GM23338 (cell line): ENCODE measurements around the gene NRCAM.

ENCODE experiments used
- CREB1 ChIP-seq: fragments of 250-450 bp; sonication (Bioruptor Pico); IDR thresholded peaks from 2 replicates; pipeline ENCODE4 v1.5.0; 2020; ENCODE audit warnings: low read depth, mild to moderate bottlenecking, moderate library complexity
- EZH2 ChIP-seq: fragments of 200-600 bp; sonication (generic); IDR thresholded peaks from one replicate; pipeline ENCODE4 v1.8.0; 2017; ENCODE audit warnings: antibody characterized with exemption, mild to moderate bottlenecking, low read depth; ENCODE audit not compliant: unreplicated experiment
- EZH2phosphoT487 ChIP-seq: fragments of 200-600 bp; sonication (generic); IDR thresholded peaks from one replicate; pipeline ENCODE4 v1.8.1; 2018; ENCODE audit warnings: antibody characterized with exemption; ENCODE audit not compliant: unreplicated experiment
- JUNB ChIP-seq: IDR thresholded peaks from one replicate; pipeline ENCODE4 v1.6.1; 2016; ENCODE audit warnings: antibody characterized with exemption; ENCODE audit not compliant: unreplicated experiment
- NANOG ChIP-seq: IDR thresholded peaks from 2 replicates; pipeline ENCODE4 v1.6.1; 2016; ENCODE audit warnings: antibody characterized with exemption, borderline replicate concordance
- POLR2AphosphoS5 ChIP-seq: IDR thresholded peaks from 2 replicates; pipeline ENCODE4 v1.6.1; 2016; ENCODE audit warnings: antibody characterized with exemption, low read depth
- STAT1 ChIP-seq: IDR thresholded peaks from one replicate; pipeline ENCODE4 v1.6.1; 2016; ENCODE audit warnings: antibody characterized with exemption; ENCODE audit not compliant: unreplicated experiment
- ZNF114 ChIP-seq: fragments of 250-450 bp; sonication (Bioruptor Pico); IDR thresholded peaks from 2 replicates; pipeline ENCODE4 v1.5.0; 2020; ENCODE audit warnings: mild to moderate bottlenecking, moderate library complexity
- ZNF331 ChIP-seq: fragments of 250-450 bp; sonication (Bioruptor Pico); IDR thresholded peaks from 2 replicates; pipeline ENCODE4 v1.5.0; 2020; ENCODE audit warnings: low read depth, mild to moderate bottlenecking, moderate library complexity
- TF ChIP-seq, protein P1 (sequence below), 2 experiments: fragments of 200-600 bp in 1 of 2; sonication (generic) in 1 of 2; conservative IDR thresholded peaks; 2 replicates each; pipeline versions ENCODE4 v1.5.1 to v1.6.1; 2016 to 2017; ENCODE audit warnings: antibody characterized with exemption in 2 of 2, low read depth in 2 of 2, mild to moderate bottlenecking in 2 of 2, moderate library complexity in 1 of 2
- TF ChIP-seq, protein P2 (sequence below): IDR thresholded peaks from one replicate; pipeline ENCODE4 v1.6.1; 2018; ENCODE audit warnings: antibody characterized with exemption; ENCODE audit not compliant: unreplicated experiment
- TF ChIP-seq, protein P3 (sequence below): fragments of 250-450 bp; sonication (Bioruptor Pico); IDR thresholded peaks from 2 replicates; pipeline ENCODE4 v1.5.0; 2020; ENCODE audit warnings: mild to moderate bottlenecking, moderate library complexity
- TF ChIP-seq, protein P4 (sequence below): IDR thresholded peaks from 2 replicates; pipeline ENCODE4 v1.6.1; 2016; ENCODE audit warnings: antibody characterized with exemption

DNA sequence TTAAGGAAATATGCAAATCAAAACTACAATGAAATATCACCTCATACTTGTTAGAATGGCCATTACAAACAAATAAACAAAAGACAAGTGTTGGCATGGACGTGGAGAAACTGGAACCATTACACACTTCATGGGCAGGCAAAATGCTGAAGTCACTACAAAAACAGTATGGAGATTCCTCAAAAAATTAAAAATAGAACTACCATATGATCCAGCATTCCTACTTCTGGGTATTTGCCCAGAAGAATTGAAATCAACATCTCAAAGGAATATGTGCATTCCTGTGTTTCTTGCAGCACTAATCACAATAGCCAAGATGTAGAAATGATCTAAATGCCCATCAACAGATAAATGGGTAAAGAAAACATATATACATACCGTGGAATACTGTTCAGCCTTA lies 83.6 kb downstream of the NRCAM start:
- TF ChIP-seq, protein P1, sequence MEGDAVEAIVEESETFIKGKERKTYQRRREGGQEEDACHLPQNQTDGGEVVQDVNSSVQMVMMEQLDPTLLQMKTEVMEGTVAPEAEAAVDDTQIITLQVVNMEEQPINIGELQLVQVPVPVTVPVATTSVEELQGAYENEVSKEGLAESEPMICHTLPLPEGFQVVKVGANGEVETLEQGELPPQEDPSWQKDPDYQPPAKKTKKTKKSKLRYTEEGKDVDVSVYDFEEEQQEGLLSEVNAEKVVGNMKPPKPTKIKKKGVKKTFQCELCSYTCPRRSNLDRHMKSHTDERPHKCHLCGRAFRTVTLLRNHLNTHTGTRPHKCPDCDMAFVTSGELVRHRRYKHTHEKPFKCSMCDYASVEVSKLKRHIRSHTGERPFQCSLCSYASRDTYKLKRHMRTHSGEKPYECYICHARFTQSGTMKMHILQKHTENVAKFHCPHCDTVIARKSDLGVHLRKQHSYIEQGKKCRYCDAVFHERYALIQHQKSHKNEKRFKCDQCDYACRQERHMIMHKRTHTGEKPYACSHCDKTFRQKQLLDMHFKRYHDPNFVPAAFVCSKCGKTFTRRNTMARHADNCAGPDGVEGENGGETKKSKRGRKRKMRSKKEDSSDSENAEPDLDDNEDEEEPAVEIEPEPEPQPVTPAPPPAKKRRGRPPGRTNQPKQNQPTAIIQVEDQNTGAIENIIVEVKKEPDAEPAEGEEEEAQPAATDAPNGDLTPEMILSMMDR (conservative IDR thresholded peaks at IDR 0.05; ENCODE audit: low read depth in 2 of 2), result no peak
- TF ChIP-seq EZH2, result no peak
- TF ChIP-seq EZH2phosphoT487, result no peak
- TF ChIP-seq, protein P2, sequence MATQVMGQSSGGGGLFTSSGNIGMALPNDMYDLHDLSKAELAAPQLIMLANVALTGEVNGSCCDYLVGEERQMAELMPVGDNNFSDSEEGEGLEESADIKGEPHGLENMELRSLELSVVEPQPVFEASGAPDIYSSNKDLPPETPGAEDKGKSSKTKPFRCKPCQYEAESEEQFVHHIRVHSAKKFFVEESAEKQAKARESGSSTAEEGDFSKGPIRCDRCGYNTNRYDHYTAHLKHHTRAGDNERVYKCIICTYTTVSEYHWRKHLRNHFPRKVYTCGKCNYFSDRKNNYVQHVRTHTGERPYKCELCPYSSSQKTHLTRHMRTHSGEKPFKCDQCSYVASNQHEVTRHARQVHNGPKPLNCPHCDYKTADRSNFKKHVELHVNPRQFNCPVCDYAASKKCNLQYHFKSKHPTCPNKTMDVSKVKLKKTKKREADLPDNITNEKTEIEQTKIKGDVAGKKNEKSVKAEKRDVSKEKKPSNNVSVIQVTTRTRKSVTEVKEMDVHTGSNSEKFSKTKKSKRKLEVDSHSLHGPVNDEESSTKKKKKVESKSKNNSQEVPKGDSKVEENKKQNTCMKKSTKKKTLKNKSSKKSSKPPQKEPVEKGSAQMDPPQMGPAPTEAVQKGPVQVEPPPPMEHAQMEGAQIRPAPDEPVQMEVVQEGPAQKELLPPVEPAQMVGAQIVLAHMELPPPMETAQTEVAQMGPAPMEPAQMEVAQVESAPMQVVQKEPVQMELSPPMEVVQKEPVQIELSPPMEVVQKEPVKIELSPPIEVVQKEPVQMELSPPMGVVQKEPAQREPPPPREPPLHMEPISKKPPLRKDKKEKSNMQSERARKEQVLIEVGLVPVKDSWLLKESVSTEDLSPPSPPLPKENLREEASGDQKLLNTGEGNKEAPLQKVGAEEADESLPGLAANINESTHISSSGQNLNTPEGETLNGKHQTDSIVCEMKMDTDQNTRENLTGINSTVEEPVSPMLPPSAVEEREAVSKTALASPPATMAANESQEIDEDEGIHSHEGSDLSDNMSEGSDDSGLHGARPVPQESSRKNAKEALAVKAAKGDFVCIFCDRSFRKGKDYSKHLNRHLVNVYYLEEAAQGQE, result no peak
- TF ChIP-seq CREB1 (CRISPR knock-in tag), result no peak
- no peak for TF ChIP-seq POLR2AphosphoS5
- no peak for TF ChIP-seq ZNF114
- TF ChIP-seq ZNF331 (CRISPR knock-in tag), result no peak
- TF ChIP-seq, protein P3, sequence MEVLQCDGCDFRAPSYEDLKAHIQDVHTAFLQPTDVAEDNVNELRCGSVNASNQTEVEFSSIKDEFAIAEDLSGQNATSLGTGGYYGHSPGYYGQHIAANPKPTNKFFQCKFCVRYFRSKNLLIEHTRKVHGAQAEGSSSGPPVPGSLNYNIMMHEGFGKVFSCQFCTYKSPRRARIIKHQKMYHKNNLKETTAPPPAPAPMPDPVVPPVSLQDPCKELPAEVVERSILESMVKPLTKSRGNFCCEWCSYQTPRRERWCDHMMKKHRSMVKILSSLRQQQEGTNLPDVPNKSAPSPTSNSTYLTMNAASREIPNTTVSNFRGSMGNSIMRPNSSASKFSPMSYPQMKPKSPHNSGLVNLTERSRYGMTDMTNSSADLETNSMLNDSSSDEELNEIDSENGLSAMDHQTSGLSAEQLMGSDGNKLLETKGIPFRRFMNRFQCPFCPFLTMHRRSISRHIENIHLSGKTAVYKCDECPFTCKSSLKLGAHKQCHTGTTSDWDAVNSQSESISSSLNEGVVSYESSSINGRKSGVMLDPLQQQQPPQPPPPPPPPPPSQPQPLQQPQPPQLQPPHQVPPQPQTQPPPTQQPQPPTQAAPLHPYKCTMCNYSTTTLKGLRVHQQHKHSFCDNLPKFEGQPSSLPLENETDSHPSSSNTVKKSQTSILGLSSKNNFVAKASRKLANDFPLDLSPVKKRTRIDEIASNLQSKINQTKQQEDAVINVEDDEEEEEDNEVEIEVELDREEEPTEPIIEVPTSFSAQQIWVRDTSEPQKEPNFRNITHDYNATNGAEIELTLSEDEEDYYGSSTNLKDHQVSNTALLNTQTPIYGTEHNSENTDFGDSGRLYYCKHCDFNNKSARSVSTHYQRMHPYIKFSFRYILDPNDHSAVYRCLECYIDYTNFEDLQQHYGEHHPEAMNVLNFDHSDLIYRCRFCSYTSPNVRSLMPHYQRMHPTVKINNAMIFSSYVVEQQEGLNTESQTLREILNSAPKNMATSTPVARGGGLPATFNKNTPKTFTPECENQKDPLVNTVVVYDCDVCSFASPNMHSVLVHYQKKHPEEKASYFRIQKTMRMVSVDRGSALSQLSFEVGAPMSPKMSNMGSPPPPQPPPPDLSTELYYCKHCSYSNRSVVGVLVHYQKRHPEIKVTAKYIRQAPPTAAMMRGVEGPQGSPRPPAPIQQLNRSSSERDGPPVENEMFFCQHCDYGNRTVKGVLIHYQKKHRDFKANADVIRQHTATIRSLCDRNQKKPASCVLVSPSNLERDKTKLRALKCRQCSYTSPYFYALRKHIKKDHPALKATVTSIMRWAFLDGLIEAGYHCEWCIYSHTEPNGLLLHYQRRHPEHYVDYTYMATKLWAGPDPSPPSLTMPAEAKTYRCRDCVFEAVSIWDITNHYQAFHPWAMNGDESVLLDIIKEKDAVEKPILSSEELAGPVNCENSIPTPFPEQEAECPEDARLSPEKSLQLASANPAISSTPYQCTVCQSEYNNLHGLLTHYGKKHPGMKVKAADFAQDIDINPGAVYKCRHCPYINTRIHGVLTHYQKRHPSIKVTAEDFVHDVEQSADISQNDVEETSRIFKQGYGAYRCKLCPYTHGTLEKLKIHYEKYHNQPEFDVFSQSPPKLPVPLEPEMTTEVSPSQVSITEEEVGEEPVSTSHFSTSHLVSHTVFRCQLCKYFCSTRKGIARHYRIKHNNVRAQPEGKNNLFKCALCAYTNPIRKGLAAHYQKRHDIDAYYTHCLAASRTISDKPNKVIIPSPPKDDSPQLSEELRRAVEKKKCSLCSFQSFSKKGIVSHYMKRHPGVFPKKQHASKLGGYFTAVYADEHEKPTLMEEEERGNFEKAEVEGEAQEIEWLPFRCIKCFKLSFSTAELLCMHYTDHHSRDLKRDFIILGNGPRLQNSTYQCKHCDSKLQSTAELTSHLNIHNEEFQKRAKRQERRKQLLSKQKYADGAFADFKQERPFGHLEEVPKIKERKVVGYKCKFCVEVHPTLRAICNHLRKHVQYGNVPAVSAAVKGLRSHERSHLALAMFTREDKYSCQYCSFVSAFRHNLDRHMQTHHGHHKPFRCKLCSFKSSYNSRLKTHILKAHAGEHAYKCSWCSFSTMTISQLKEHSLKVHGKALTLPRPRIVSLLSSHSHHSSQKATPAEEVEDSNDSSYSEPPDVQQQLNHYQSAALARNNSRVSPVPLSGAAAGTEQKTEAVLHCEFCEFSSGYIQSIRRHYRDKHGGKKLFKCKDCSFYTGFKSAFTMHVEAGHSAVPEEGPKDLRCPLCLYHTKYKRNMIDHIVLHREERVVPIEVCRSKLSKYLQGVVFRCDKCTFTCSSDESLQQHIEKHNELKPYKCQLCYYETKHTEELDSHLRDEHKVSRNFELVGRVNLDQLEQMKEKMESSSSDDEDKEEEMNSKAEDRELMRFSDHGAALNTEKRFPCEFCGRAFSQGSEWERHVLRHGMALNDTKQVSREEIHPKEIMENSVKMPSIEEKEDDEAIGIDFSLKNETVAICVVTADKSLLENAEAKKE (CRISPR knock-in tag), result no peak
- TF ChIP-seq, protein P4, sequence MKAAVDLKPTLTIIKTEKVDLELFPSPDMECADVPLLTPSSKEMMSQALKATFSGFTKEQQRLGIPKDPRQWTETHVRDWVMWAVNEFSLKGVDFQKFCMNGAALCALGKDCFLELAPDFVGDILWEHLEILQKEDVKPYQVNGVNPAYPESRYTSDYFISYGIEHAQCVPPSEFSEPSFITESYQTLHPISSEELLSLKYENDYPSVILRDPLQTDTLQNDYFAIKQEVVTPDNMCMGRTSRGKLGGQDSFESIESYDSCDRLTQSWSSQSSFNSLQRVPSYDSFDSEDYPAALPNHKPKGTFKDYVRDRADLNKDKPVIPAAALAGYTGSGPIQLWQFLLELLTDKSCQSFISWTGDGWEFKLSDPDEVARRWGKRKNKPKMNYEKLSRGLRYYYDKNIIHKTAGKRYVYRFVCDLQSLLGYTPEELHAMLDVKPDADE, result no peak
- no peak for TF ChIP-seq JUNB
- TF ChIP-seq NANOG, result no peak
- no peak for TF ChIP-seq STAT1
